GM12801 (cell line): ENCODE results near the gene PRPF18.

Source experiments
- TF ChIP-seq, protein P1 (sequence below): IDR thresholded peaks from one replicate; pipeline ENCODE4 v1.5.1; 2011; ENCODE audit warnings: control low read depth; ENCODE audit not compliant: insufficient read length; ENCODE audit errors: extremely low read depth

Gene PRPF18

DNA sequence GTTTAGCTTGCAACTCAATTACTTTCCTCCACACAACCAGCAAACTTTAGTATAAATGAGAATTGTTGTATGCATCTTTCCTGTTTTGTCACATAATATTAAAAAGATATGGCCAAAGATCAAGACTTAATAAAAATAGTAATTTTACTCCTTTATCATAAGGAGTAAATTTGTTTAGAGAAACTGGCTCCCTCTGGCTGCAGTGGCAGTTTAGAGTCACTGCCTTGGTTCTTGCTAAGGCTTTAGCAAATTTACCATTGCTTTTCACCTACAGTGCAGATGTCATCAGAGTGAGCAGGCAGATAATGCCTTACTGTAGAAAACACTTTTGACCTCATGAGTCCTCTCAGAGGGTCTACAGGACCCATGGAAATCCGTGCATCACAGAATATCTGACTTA is 2.6 kb downstream of the PRPF18 start:
- TF ChIP-seq, protein P1, sequence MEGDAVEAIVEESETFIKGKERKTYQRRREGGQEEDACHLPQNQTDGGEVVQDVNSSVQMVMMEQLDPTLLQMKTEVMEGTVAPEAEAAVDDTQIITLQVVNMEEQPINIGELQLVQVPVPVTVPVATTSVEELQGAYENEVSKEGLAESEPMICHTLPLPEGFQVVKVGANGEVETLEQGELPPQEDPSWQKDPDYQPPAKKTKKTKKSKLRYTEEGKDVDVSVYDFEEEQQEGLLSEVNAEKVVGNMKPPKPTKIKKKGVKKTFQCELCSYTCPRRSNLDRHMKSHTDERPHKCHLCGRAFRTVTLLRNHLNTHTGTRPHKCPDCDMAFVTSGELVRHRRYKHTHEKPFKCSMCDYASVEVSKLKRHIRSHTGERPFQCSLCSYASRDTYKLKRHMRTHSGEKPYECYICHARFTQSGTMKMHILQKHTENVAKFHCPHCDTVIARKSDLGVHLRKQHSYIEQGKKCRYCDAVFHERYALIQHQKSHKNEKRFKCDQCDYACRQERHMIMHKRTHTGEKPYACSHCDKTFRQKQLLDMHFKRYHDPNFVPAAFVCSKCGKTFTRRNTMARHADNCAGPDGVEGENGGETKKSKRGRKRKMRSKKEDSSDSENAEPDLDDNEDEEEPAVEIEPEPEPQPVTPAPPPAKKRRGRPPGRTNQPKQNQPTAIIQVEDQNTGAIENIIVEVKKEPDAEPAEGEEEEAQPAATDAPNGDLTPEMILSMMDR: no peak

- TF ChIP-seq, protein P1: no peak
Observed at GRCh38 chr10:13590886-13591285, 4.1 kb downstream of the PRPF18 start.

GRCh38 chr10:13592306-13592705 is 5.5 kb downstream of the PRPF18 start:
- TF ChIP-seq, protein P1: no peak

- TF ChIP-seq, protein P1: no peak
Observed at GRCh38 chr10:13593535-13593934, 6.8 kb downstream of the PRPF18 start.

- TF ChIP-seq, protein P1: no peak
Observed at GRCh38 chr10:13594641-13595040, 7.9 kb downstream of the PRPF18 start.

DNA sequence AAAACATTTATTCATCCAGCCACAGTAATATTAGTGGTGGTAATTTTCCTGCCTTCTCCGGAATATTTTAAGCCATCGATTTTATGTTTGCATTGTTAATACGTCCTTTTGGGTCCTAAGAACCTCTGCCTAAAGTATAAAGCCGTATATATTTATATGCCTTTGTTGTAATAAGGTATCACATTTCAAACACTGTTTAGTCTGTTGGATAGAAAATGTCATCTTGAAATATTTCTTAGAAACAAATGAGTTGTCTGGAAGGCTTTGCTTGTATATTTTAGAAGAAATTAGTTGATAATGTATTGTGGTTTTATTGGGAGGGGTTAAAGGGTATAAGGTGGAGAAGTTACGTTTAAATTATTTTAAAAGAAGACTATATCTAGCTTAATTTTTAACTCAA is 11.1 kb downstream of the PRPF18 start:
- TF ChIP-seq, protein P1: no peak

GRCh38 chr10:13604357-13605040 is 17.7 kb downstream of the PRPF18 start:
- TF ChIP-seq, protein P1: no peak
